Neuron (in vitro differentiated cells): ENCODE measurements around the gene FCRL4.
"Not testable (repeated sequence)": the region's sequence is repeated elsewhere in the genome, so short reads cannot be mapped to it uniquely, and the experiment has no call there.

Experiments used
- H2AFZ ChIP-seq: one replicate; pipeline ENCODE4 v1.6.1; 2013; ENCODE audit warnings: low read depth, mild to moderate bottlenecking, inconsistent platforms, low read length, moderate library complexity
- H3K27me3 ChIP-seq: one replicate; pipeline ENCODE4 v1.6.1; 2013; ENCODE audit warnings: low read length; ENCODE audit not compliant: insufficient read depth
- H3K36me3 ChIP-seq: one replicate; pipeline ENCODE4 v1.6.1; 2013; ENCODE audit warnings: low read length; ENCODE audit not compliant: insufficient read depth
- H3K4me1 ChIP-seq: one replicate; pipeline ENCODE4 v1.6.1; 2013; ENCODE audit warnings: low read length; ENCODE audit not compliant: insufficient read depth
- H3K4me3 ChIP-seq: 2 replicates; pipeline ENCODE4 v1.5.1; 2013; ENCODE audit warnings: mild to moderate bottlenecking, low read length, moderate library complexity
- H3K9me3 ChIP-seq: one replicate; pipeline ENCODE4 v1.6.1; 2013; ENCODE audit warnings: low read length

The FCRL4 gene

GRCh38 chr1:157580828-157581210 is 17.1 kb downstream of the FCRL4 start:
- Histone ChIP-seq H3K36me3 (no peaks in the 10 kb centered on the region), H3K27me3 (no peaks in the 10 kb centered on the region), H3K4me1 (no peaks in the 10 kb centered on the region), H2AFZ (no peak overlapping the region), H3K4me3 (no peak overlapping the region), H3K9me3 (no peaks in the 10 kb centered on the region)

GRCh38 chr1:157580179-157580827 is 17.6 kb downstream of the FCRL4 start:
- no peaks in the 10 kb centered on the region for H3K4me1 ChIP-seq
- H2AFZ ChIP-seq: no peak overlapping the region
- H3K9me3 ChIP-seq: no peaks in the 10 kb centered on the region
- no peaks in the 10 kb centered on the region for H3K27me3 ChIP-seq
- H3K36me3 ChIP-seq: no peaks in the 10 kb centered on the region
- H3K4me3 ChIP-seq: no peak overlapping the region

GRCh38 chr1:157577420-157577819 is 20.5 kb downstream of the FCRL4 start:
- no peaks in the 10 kb centered on the region for H3K27me3 ChIP-seq
- H3K9me3 ChIP-seq: no peaks in the 10 kb centered on the region
- no peak overlapping the region for H3K4me3 ChIP-seq
- H2AFZ ChIP-seq: no peak overlapping the region
- H3K36me3 ChIP-seq: no peaks in the 10 kb centered on the region
- no peaks in the 10 kb centered on the region for H3K4me1 ChIP-seq

GRCh38 chr1:157575744-157576143 is 22.1 kb downstream of the FCRL4 start:
- Histone ChIP-seq H3K27me3 (no peaks in the 10 kb centered on the region), H3K36me3 (no peaks in the 10 kb centered on the region), H3K4me3 (no peak overlapping the region), H3K9me3 (no peaks in the 10 kb centered on the region), H2AFZ (no peak overlapping the region), H3K4me1 (no peaks in the 10 kb centered on the region)

- Histone ChIP-seq H3K4me3 (no peak overlapping the region), H3K27me3 (no peaks in the 10 kb centered on the region), H3K9me3 (no peaks in the 10 kb centered on the region), H3K4me1 (no peaks in the 10 kb centered on the region), H3K36me3 (no peaks in the 10 kb centered on the region), H2AFZ (no peak overlapping the region)
These were observed 23.0 kb downstream of the FCRL4 start for GRCh38 chr1:157574836-157575235.

- no peak overlapping the region for H2AFZ ChIP-seq
- H3K27me3 ChIP-seq: no peaks in the 10 kb centered on the region
- no peaks in the 10 kb centered on the region for H3K36me3 ChIP-seq
- H3K4me1 ChIP-seq: no peaks in the 10 kb centered on the region
- no peak overlapping the region for H3K4me3 ChIP-seq
- no peaks in the 10 kb centered on the region for H3K9me3 ChIP-seq
These were observed 31.2 kb downstream of the FCRL4 start for GRCh38 chr1:157566484-157567300.

GRCh38 chr1:157562515-157562914 is 35.4 kb downstream of the FCRL4 start:
- no peaks in the 10 kb centered on the region for H3K4me1 ChIP-seq
- no peak overlapping the region for H3K4me3 ChIP-seq
- H3K9me3 ChIP-seq: no peaks in the 10 kb centered on the region
- H2AFZ ChIP-seq: no peak overlapping the region
- H3K27me3 ChIP-seq: no peaks in the 10 kb centered on the region
- no peaks in the 10 kb centered on the region for H3K36me3 ChIP-seq

GRCh38 chr1:157558119-157558518 is 39.8 kb downstream of the FCRL4 start:
- Histone ChIP-seq H3K4me3 (no peak overlapping the region), H2AFZ (no peak overlapping the region), H3K27me3 (no peaks in the 10 kb centered on the region), H3K9me3 (no peaks in the 10 kb centered on the region), H3K36me3 (no peaks in the 10 kb centered on the region), H3K4me1 (no peaks in the 10 kb centered on the region)

GRCh38 chr1:157551694-157552693 is 45.9 kb downstream of the FCRL4 start, which contains the start of gene FCRL5:
TSS of gene FCRL5 (minus strand) at chr1:157552515. CDS start at chr1:157552362, 153 bp downstream.
- Histone ChIP-seq H2AFZ (no peak within 1 kb of the TSS), H3K27me3 (no peaks in the 10 kb centered on the region), H3K36me3 (no peaks in the 10 kb centered on the region), H3K9me3 (no peaks in the 10 kb centered on the region), H3K4me1 (no peaks in the 10 kb centered on the region), H3K4me3 (no peak within 1 kb of the TSS)

- H3K27me3 ChIP-seq, H3K4me1 ChIP-seq, H2AFZ ChIP-seq, H3K36me3 ChIP-seq, H3K4me3 ChIP-seq, H3K9me3 ChIP-seq: not testable (repeated sequence)
These were observed 49.8 kb downstream of the FCRL4 start for GRCh38 chr1:157548081-157548480.

- Histone ChIP-seq H3K36me3 (no peaks in the 10 kb centered on the region), H3K4me1 (no peaks in the 10 kb centered on the region), H3K27me3 (no peaks in the 10 kb centered on the region), H2AFZ (no peak overlapping the region), H3K4me3 (no peak overlapping the region), H3K9me3 (no peaks in the 10 kb centered on the region)
These were observed 55.2 kb downstream of the FCRL4 start for GRCh38 chr1:157542676-157543075.

GRCh38 chr1:157540852-157541251 is 57.0 kb downstream of the FCRL4 start:
- H2AFZ ChIP-seq: no peak overlapping the region
- H3K4me3 ChIP-seq: no peak overlapping the region
- no peaks in the 10 kb centered on the region for H3K9me3 ChIP-seq
- no peaks in the 10 kb centered on the region for H3K27me3 ChIP-seq
- no peaks in the 10 kb centered on the region for H3K36me3 ChIP-seq
- H3K4me1 ChIP-seq: no peaks in the 10 kb centered on the region
